H1 (cell line): ENCODE measurements around the gene FXN. TPM values are rescaled to one million over a fixed set of nuclear protein-coding genes. Genes with fewer than 3 reads are reported as not detected.

Experiments
- BCL11A ChIP-seq, 2 experiments: IDR thresholded peaks; one replicate each; pipeline ENCODE4 v1.6.1; 2011; ENCODE audit warnings: low read depth in 2 of 2, low read length in 2 of 2, mild to moderate bottlenecking in 2 of 2
- HDAC2 ChIP-seq, 2 experiments: fragments of 300-600 bp in 1 of 2; sonication (generic) in 1 of 2; IDR thresholded peaks; 2 replicates each; pipeline ENCODE4 v1.6.1; 2011 to 2012; ENCODE audit warnings: low read depth in 2 of 2, low read length in 2 of 2, mild to moderate bottlenecking in 2 of 2, moderate library complexity in 2 of 2, borderline replicate concordance in 1 of 2, inconsistent platforms in 1 of 2
- KDM1A ChIP-seq: fragments of 200-600, 300-600 bp; sonication (generic); IDR thresholded peaks from 2 replicates; pipeline ENCODE4 v1.7.1; 2016; ENCODE audit warnings: mild to moderate bottlenecking, low read length, borderline replicate concordance
- KDM5A ChIP-seq: fragments of 200-600 bp; IDR thresholded peaks from 2 replicates; pipeline ENCODE4 v1.7.1; 2012; ENCODE audit warnings: mild to moderate bottlenecking, low read length, inconsistent platforms, mixed read lengths
- RXRA ChIP-seq: IDR thresholded peaks from 2 replicates; pipeline ENCODE4 v1.6.1; 2011; ENCODE audit warnings: low read depth, mild to moderate bottlenecking, low read length, moderate library complexity; ENCODE audit not compliant: insufficient read depth
- TBP ChIP-seq: IDR thresholded peaks from 2 replicates; pipeline ENCODE4 v1.6.1; 2011; ENCODE audit warnings: low read depth, low read length, improper control_type of control experiment
- polyA plus RNA-seq, 7 experiments: library from polyadenylated mRNA; depleted of rRNA in 3 of 7; stranded (reverse) in 5 of 7; unstranded in 2 of 7; fragments of >200 nt in 5 of 7; fragments of 200-250 nt in 2 of 7; gene quantifications; 1 replicate in 5 of 7; 2 replicates in 1 of 7; 4 replicates in 1 of 7; pipeline versions ENCODE4 v1.2.1 to v1.2.3, GENCODE V29; 2011 to 2013; ENCODE audit warnings: missing spikeins in 2 of 7, mixed read lengths in 2 of 7
- total RNA-seq: library from RNA; stranded (reverse); fragmentation: NEBNext Ultra II Directional; extraction: Animal tissue kit (Norgen Biotek cat#: 25700); gene quantifications from 2 replicates; pipeline ENCODE4 v1.2.1, GENCODE V29; 2021
- TF ChIP-seq, protein P1 (sequence below): fragments of 300-600 bp; sonication (generic); IDR thresholded peaks from 2 replicates; pipeline ENCODE4 v1.7.1; 2012; ENCODE audit warnings: low read length, moderate library complexity, mild to moderate bottlenecking, inconsistent platforms; ENCODE audit not compliant: insufficient replicate concordance
- TF ChIP-seq, protein P2 (sequence below): IDR thresholded peaks from 2 replicates; pipeline ENCODE4 v1.6.1; 2011; ENCODE audit warnings: low read depth, mild to moderate bottlenecking, low read length; ENCODE audit not compliant: insufficient read depth

FXN gene
- total and polyA plus RNA-seq, 2 of the 8 experiments (the other 6 are each of a cell fraction or from before 2014, with no cell fraction given): 34.2 to 37.5 TPM

DNA sequence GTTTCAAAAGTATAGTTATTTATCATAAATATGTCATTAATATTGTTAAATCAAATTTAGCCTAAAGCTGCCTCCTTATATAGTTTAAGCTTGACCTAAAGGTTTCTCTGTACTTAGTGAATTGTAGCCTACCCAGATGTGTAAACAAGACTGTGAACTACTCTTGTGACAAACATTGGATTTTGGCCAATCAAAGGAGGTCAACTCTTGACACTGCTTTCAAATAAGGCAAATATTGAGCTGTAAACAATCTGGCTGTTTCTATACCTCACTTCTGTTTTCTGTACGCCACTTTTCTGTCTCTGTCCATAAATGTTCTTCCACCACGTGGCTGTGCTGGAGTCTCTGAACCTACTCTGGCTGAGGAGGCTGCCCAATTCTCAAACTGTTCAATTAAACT, 51.2 kb downstream of the FXN start (continued):
- TF ChIP-seq, protein P1, sequence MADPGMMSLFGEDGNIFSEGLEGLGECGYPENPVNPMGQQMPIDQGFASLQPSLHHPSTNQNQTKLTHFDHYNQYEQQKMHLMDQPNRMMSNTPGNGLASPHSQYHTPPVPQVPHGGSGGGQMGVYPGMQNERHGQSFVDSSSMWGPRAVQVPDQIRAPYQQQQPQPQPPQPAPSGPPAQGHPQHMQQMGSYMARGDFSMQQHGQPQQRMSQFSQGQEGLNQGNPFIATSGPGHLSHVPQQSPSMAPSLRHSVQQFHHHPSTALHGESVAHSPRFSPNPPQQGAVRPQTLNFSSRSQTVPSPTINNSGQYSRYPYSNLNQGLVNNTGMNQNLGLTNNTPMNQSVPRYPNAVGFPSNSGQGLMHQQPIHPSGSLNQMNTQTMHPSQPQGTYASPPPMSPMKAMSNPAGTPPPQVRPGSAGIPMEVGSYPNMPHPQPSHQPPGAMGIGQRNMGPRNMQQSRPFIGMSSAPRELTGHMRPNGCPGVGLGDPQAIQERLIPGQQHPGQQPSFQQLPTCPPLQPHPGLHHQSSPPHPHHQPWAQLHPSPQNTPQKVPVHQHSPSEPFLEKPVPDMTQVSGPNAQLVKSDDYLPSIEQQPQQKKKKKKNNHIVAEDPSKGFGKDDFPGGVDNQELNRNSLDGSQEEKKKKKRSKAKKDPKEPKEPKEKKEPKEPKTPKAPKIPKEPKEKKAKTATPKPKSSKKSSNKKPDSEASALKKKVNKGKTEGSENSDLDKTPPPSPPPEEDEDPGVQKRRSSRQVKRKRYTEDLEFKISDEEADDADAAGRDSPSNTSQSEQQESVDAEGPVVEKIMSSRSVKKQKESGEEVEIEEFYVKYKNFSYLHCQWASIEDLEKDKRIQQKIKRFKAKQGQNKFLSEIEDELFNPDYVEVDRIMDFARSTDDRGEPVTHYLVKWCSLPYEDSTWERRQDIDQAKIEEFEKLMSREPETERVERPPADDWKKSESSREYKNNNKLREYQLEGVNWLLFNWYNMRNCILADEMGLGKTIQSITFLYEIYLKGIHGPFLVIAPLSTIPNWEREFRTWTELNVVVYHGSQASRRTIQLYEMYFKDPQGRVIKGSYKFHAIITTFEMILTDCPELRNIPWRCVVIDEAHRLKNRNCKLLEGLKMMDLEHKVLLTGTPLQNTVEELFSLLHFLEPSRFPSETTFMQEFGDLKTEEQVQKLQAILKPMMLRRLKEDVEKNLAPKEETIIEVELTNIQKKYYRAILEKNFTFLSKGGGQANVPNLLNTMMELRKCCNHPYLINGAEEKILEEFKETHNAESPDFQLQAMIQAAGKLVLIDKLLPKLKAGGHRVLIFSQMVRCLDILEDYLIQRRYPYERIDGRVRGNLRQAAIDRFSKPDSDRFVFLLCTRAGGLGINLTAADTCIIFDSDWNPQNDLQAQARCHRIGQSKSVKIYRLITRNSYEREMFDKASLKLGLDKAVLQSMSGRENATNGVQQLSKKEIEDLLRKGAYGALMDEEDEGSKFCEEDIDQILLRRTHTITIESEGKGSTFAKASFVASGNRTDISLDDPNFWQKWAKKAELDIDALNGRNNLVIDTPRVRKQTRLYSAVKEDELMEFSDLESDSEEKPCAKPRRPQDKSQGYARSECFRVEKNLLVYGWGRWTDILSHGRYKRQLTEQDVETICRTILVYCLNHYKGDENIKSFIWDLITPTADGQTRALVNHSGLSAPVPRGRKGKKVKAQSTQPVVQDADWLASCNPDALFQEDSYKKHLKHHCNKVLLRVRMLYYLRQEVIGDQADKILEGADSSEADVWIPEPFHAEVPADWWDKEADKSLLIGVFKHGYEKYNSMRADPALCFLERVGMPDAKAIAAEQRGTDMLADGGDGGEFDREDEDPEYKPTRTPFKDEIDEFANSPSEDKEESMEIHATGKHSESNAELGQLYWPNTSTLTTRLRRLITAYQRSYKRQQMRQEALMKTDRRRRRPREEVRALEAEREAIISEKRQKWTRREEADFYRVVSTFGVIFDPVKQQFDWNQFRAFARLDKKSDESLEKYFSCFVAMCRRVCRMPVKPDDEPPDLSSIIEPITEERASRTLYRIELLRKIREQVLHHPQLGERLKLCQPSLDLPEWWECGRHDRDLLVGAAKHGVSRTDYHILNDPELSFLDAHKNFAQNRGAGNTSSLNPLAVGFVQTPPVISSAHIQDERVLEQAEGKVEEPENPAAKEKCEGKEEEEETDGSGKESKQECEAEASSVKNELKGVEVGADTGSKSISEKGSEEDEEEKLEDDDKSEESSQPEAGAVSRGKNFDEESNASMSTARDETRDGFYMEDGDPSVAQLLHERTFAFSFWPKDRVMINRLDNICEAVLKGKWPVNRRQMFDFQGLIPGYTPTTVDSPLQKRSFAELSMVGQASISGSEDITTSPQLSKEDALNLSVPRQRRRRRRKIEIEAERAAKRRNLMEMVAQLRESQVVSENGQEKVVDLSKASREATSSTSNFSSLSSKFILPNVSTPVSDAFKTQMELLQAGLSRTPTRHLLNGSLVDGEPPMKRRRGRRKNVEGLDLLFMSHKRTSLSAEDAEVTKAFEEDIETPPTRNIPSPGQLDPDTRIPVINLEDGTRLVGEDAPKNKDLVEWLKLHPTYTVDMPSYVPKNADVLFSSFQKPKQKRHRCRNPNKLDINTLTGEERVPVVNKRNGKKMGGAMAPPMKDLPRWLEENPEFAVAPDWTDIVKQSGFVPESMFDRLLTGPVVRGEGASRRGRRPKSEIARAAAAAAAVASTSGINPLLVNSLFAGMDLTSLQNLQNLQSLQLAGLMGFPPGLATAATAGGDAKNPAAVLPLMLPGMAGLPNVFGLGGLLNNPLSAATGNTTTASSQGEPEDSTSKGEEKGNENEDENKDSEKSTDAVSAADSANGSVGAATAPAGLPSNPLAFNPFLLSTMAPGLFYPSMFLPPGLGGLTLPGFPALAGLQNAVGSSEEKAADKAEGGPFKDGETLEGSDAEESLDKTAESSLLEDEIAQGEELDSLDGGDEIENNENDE: no peak
- TF ChIP-seq RXRA (no peak), KDM5A (no peak), BCL11A (IDR thresholded peaks at IDR 0.05; ENCODE audit: low read depth in 2 of 2, low read length in 2 of 2) (no peak), KDM1A (no peak), HDAC2 (IDR thresholded peaks at IDR 0.05; ENCODE audit: borderline replicate concordance in 1 of 2, low read depth in 2 of 2, low read length in 2 of 2) (no peak), TBP (no peak)
- TF ChIP-seq, protein P2, sequence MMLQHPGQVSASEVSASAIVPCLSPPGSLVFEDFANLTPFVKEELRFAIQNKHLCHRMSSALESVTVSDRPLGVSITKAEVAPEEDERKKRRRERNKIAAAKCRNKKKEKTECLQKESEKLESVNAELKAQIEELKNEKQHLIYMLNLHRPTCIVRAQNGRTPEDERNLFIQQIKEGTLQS: no peak
